Measurements from ENCODE around the gene ZNF275.

ZNF275 gene

DNA sequence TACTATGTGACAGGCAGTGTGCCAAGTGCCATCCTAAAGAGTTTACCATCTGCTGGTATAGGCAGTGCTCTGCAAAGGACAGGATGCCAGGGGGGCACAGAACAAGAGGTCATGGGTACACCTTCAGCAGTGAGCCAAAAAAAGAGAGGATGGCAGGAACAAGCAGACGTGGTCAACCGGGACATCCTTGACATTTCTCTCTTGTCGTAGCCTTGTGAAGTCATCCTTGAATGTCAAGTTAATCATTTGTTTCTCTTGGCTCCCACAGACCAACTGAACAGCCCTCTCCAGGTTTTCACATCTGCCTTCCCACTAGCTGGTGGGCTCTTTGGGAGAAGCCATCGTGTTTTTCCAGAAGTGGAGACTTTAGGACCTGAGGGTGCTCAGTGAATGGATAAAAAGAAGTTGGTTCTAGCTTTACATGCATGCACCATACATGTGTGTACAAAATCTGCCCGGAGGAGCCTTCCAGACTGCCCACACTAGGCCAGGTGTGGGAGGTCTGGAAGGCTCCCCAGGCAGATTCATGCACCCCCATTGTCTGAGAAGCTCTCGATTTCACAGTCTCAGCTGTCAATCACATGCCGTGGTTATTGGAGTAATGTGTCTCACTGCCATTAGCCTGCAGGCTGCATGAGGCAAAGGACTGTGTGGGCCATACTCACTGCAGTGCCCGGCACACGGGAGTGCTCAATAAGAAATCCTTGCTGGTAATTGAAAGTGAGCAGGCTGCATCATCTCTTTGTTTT lies 28.8 kb upstream of the ZNF275 start:
- no peak overlapping the region for H3K4me3 ChIP-seq (ENCODE audit: low read depth in 1 of 2, low read length in 2 of 2)
- H3K9ac ChIP-seq (ENCODE audit: low read depth in 1 of 2, low read length in 2 of 2): no peak overlapping the region
- no peaks in the 10 kb centered on the region for H3K4me1 ChIP-seq (ENCODE audit: control insufficient read depth in 1 of 2, insufficient read depth in 2 of 2, low read length in 2 of 2)
- no peaks in the 10 kb centered on the region for H3K9me3 ChIP-seq (ENCODE audit: control insufficient read depth in 1 of 2, low read length in 2 of 2)
- H3K36me3 ChIP-seq (ENCODE audit: control insufficient read depth in 1 of 2, insufficient read depth in 2 of 2, low read length in 2 of 2): no peaks in the 10 kb centered on the region
- H3K27me3 ChIP-seq (ENCODE audit: control insufficient read depth in 1 of 2, insufficient read depth in 2 of 2, low read length in 2 of 2): peaks cover 0 to 2% of the 10 kb centered on the region in 2 donors
- H3K27ac ChIP-seq (ENCODE audit: low read depth, low read length): no peak overlapping the region

DNA sequence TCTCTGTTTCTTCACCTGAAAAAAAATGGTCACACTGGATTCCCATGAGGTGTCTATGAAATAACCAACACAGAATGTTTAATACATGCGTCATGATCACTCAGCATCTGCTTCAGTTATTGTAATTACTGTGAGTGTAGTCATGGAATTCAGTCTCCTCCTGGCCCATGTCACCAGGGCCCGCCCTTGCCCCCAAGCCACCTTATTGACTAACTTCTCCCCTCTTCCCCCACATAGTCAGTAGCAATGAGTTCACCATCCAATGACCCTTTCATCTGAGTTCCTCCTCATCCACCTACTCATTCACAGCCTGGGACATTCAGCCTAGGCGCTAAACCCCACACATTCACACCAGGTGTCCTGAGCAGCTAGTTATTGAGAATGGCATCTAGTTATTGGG lies 28.0 kb upstream of the ZNF275 start:
- Histone ChIP-seq H3K36me3 (ENCODE audit: control insufficient read depth in 1 of 2, insufficient read depth in 2 of 2, low read length in 2 of 2) (no peaks in the 10 kb centered on the region), H3K4me3 (ENCODE audit: low read depth in 1 of 2, low read length in 2 of 2) (no peak overlapping the region), H3K4me1 (ENCODE audit: control insufficient read depth in 1 of 2, insufficient read depth in 2 of 2, low read length in 2 of 2) (no peaks in the 10 kb centered on the region), H3K27me3 (ENCODE audit: control insufficient read depth in 1 of 2, insufficient read depth in 2 of 2, low read length in 2 of 2) (peaks cover 0 to 2% of the 10 kb centered on the region in 2 donors), H3K9me3 (ENCODE audit: control insufficient read depth in 1 of 2, low read length in 2 of 2) (no peaks in the 10 kb centered on the region), H3K9ac (ENCODE audit: low read depth in 1 of 2, low read length in 2 of 2) (no peak overlapping the region), H3K27ac (ENCODE audit: low read depth, low read length) (no peak overlapping the region)

GRCh38 chrX:153306527-153307115 lies 27.3 kb upstream of the ZNF275 start:
- no peaks in the 10 kb centered on the region for H3K9me3 ChIP-seq (ENCODE audit: control insufficient read depth in 1 of 2, low read length in 2 of 2)
- H3K27me3 ChIP-seq (ENCODE audit: control insufficient read depth in 1 of 2, insufficient read depth in 2 of 2, low read length in 2 of 2): peaks cover 0 to 2% of the 10 kb centered on the region in 2 donors
- no peaks in the 10 kb centered on the region for H3K36me3 ChIP-seq (ENCODE audit: control insufficient read depth in 1 of 2, insufficient read depth in 2 of 2, low read length in 2 of 2)
- no peak overlapping the region for H3K27ac ChIP-seq (ENCODE audit: low read depth, low read length)
- no peaks in the 10 kb centered on the region for H3K4me1 ChIP-seq (ENCODE audit: control insufficient read depth in 1 of 2, insufficient read depth in 2 of 2, low read length in 2 of 2)
- no peak overlapping the region for H3K9ac ChIP-seq (ENCODE audit: low read depth in 1 of 2, low read length in 2 of 2)
- H3K4me3 ChIP-seq (ENCODE audit: low read depth in 1 of 2, low read length in 2 of 2): no peak overlapping the region

DNA sequence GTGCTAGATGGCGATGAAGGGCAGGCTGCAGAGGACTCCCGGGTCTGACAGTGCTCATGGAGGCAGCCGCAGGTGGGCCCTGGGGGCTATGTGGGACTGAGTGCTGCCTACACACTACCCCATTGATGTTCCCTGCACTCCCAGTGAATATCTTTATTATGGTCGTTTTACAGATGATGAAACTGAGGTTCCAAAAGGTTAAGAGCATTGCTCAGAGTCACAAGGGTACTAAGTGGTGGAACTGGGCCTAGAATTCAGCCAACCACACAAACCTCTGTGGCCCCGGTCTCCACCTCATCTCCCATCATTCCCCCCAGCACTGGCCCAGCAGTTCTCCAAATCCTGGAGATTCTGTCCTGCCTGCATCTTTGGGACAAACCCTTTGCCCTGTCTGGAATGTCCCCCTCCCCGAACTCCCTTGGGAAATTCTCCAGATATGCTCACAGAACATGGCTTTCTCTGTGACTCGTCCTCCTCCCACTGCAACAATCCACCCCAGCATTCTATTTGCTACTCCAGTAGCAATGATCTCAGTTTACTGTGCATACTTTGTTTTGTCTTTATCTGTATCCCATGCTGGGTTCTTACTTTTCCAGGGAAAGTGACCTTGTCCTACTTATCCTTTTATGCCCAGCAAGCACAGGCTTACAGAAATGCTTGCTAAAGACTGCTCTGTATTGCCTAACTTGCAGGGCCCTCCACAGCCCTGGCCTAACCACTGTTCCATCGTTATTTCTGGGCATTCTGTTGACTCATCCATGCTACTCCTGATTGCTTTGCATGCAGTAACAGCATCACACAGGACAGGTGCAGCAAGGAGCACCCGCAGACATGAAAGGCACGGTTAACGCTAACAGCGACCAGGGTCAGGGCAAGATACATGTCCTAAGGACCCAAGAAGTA lies 26.4 kb upstream of the ZNF275 start:
- no peaks in the 10 kb centered on the region for H3K4me1 ChIP-seq (ENCODE audit: control insufficient read depth in 1 of 2, insufficient read depth in 2 of 2, low read length in 2 of 2)
- H3K9ac ChIP-seq (ENCODE audit: low read depth in 1 of 2, low read length in 2 of 2): no peak overlapping the region
- peaks cover 0 to 2% of the 10 kb centered on the region in 2 donors for H3K27me3 ChIP-seq (ENCODE audit: control insufficient read depth in 1 of 2, insufficient read depth in 2 of 2, low read length in 2 of 2)
- H3K27ac ChIP-seq (ENCODE audit: low read depth, low read length): no peak overlapping the region
- no peaks in the 10 kb centered on the region for H3K9me3 ChIP-seq (ENCODE audit: control insufficient read depth in 1 of 2, low read length in 2 of 2)
- no peaks in the 10 kb centered on the region for H3K36me3 ChIP-seq (ENCODE audit: control insufficient read depth in 1 of 2, insufficient read depth in 2 of 2, low read length in 2 of 2)
- no peak overlapping the region for H3K4me3 ChIP-seq (ENCODE audit: low read depth in 1 of 2, low read length in 2 of 2)

- Histone ChIP-seq H3K4me1 (ENCODE audit: control insufficient read depth in 1 of 2, insufficient read depth in 2 of 2, low read length in 2 of 2) (no peaks in the 10 kb centered on the region), H3K4me3 (ENCODE audit: low read depth in 1 of 2, low read length in 2 of 2) (no peak overlapping the region), H3K9me3 (ENCODE audit: control insufficient read depth in 1 of 2, low read length in 2 of 2) (no peaks in the 10 kb centered on the region), H3K27me3 (ENCODE audit: control insufficient read depth in 1 of 2, insufficient read depth in 2 of 2, low read length in 2 of 2) (no peaks in the 10 kb centered on the region), H3K36me3 (ENCODE audit: control insufficient read depth in 1 of 2, insufficient read depth in 2 of 2, low read length in 2 of 2) (no peaks in the 10 kb centered on the region), H3K9ac (ENCODE audit: low read depth in 1 of 2, low read length in 2 of 2) (no peak overlapping the region), H3K27ac (ENCODE audit: low read depth, low read length) (no peak overlapping the region)
Measured at GRCh38 chrX:153310901-153311300, 23.1 kb upstream of the ZNF275 start.

DNA sequence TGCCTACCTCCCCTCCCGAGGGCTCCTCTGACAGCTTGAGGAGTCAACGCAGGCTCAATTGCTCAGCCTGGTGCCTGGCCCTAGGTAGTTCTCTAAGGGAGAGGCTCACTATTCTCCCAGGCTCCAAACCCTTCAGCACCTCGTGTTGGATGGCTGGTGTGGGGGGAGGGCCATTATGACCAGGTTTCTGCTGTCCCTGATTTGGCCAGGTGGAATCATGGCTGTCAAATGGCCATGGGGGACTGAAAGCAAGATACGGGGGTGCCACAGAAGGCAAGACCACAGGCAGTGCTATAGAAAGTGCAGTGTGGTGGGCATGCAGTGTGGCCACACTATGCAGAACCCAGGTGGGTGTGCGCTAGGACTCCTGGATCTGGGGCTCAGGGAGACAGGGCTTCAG lies 21.9 kb upstream of the ZNF275 start:
- Histone ChIP-seq H3K9ac (ENCODE audit: low read depth in 1 of 2, low read length in 2 of 2) (no peak overlapping the region), H3K4me1 (ENCODE audit: control insufficient read depth in 1 of 2, insufficient read depth in 2 of 2, low read length in 2 of 2) (no peaks in the 10 kb centered on the region), H3K27me3 (ENCODE audit: control insufficient read depth in 1 of 2, insufficient read depth in 2 of 2, low read length in 2 of 2) (no peaks in the 10 kb centered on the region), H3K27ac (ENCODE audit: low read depth, low read length) (no peak overlapping the region), H3K36me3 (ENCODE audit: control insufficient read depth in 1 of 2, insufficient read depth in 2 of 2, low read length in 2 of 2) (no peaks in the 10 kb centered on the region), H3K9me3 (ENCODE audit: control insufficient read depth in 1 of 2, low read length in 2 of 2) (no peaks in the 10 kb centered on the region), H3K4me3 (ENCODE audit: low read depth in 1 of 2, low read length in 2 of 2) (no peak overlapping the region)

DNA sequence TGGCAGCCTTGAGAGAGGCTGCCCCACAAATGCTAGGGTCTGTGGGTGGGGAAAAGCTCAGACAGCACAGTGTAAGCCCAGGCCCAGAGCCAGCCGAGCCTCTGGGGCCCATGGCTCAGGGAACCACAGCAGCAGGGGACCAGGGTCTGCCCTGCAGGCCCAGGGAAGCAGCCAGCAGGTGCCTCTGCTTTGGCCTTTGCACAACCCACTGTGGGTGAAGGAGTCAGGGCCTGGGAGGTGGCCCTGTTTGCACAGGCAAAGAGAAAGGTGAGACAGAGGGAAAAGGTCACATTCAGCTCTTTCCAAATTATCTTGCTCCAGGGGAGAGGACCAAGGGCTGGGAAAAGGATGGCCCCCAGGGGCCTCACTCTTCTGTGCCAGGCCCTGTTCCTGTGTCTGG lies 21.1 kb upstream of the ZNF275 start:
- no peak overlapping the region for H3K9ac ChIP-seq (ENCODE audit: low read depth in 1 of 2, low read length in 2 of 2)
- no peaks in the 10 kb centered on the region for H3K4me1 ChIP-seq (ENCODE audit: control insufficient read depth in 1 of 2, insufficient read depth in 2 of 2, low read length in 2 of 2)
- no peak overlapping the region for H3K4me3 ChIP-seq (ENCODE audit: low read depth in 1 of 2, low read length in 2 of 2)
- H3K36me3 ChIP-seq (ENCODE audit: control insufficient read depth in 1 of 2, insufficient read depth in 2 of 2, low read length in 2 of 2): no peaks in the 10 kb centered on the region
- no peaks in the 10 kb centered on the region for H3K9me3 ChIP-seq (ENCODE audit: control insufficient read depth in 1 of 2, low read length in 2 of 2)
- H3K27ac ChIP-seq (ENCODE audit: low read depth, low read length): no peak overlapping the region
- no peaks in the 10 kb centered on the region for H3K27me3 ChIP-seq (ENCODE audit: control insufficient read depth in 1 of 2, insufficient read depth in 2 of 2, low read length in 2 of 2)

DNA sequence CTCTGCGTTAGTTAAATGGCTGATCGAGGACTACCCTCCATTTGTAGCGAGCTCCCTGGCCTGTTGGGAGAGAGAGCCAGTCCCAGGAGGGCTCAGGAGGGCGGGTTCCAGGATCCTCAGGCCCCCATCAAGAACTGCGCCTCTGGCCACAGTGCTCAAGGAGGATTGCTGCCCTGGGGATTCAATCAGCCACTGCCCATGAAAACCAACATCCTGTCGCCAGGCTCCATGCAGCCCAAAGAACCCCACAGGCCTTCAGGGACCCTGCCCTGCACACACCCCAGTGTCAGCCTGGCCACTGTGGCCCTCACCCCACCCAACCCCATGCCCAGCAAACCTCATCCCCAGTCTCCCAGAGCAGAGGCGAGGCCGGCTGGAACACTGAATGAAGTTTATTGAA lies 16.6 kb upstream of the ZNF275 start:
- no peaks in the 10 kb centered on the region for H3K27me3 ChIP-seq (ENCODE audit: control insufficient read depth in 1 of 2, insufficient read depth in 2 of 2, low read length in 2 of 2)
- H3K9ac ChIP-seq (ENCODE audit: low read depth in 1 of 2, low read length in 2 of 2): no peak overlapping the region
- no peaks in the 10 kb centered on the region for H3K4me1 ChIP-seq (ENCODE audit: control insufficient read depth in 1 of 2, insufficient read depth in 2 of 2, low read length in 2 of 2)
- H3K36me3 ChIP-seq (ENCODE audit: control insufficient read depth in 1 of 2, insufficient read depth in 2 of 2, low read length in 2 of 2): no peaks in the 10 kb centered on the region
- no peak overlapping the region for H3K4me3 ChIP-seq (ENCODE audit: low read depth in 1 of 2, low read length in 2 of 2)
- no peaks in the 10 kb centered on the region for H3K9me3 ChIP-seq (ENCODE audit: control insufficient read depth in 1 of 2, low read length in 2 of 2)
- no peak overlapping the region for H3K27ac ChIP-seq (ENCODE audit: low read depth, low read length)

- no peak overlapping the region for H3K9ac ChIP-seq (ENCODE audit: low read depth in 1 of 2, low read length in 2 of 2)
Measured at GRCh38 chrX:153317996-153318722, 15.8 kb upstream of the ZNF275 start.

More at GRCh38 chrX:153317996-153318722, 15.8 kb upstream of the ZNF275 start:
- Histone ChIP-seq H3K27ac (ENCODE audit: low read depth, low read length) (no peak overlapping the region), H3K4me1 (ENCODE audit: control insufficient read depth in 1 of 2, insufficient read depth in 2 of 2, low read length in 2 of 2) (no peaks in the 10 kb centered on the region), H3K36me3 (ENCODE audit: control insufficient read depth in 1 of 2, insufficient read depth in 2 of 2, low read length in 2 of 2) (no peaks in the 10 kb centered on the region), H3K9me3 (ENCODE audit: control insufficient read depth in 1 of 2, low read length in 2 of 2) (no peaks in the 10 kb centered on the region), H3K4me3 (ENCODE audit: low read depth in 1 of 2, low read length in 2 of 2) (no peak overlapping the region), H3K27me3 (ENCODE audit: control insufficient read depth in 1 of 2, insufficient read depth in 2 of 2, low read length in 2 of 2) (no peaks in the 10 kb centered on the region)
